Right ventricle myocardium superior (tissue), 1 donor: ENCODE results near the gene NUDT8. TPM values are rescaled to one million over a fixed set of nuclear protein-coding genes. Genes with fewer than 3 reads are reported as not detected.

Source experiments
- ATAC-seq: fragments of 200-7000 bp; cut with Tn5 transposase; one replicate; pipeline ENCODE4 v1.9.1; 2020; ENCODE audit warnings: mild to moderate bottlenecking; ENCODE audit not compliant: poor library complexity
- DNase-seq: peaks from one replicate; pipeline ENCODE4 v3.0.0-alpha.2; 2020
- intact Hi-C: fragments of 100-400 bp; cut with DNase I; formaldehyde crosslinking; loops from one replicate; pipeline ENCODE4 v1.11.2; 2022
- total RNA-seq: library from RNA; stranded (reverse); fragmentation: NEBNext Ultra II Directional; extraction: Animal tissue kit (Norgen Biotek cat#: 25700); gene quantifications from one replicate; pipeline ENCODE4 v1.2.1, GENCODE V29; 2021
- donor health status: DM: no; HTN: yes; CAD: no; lungs with severe emphysema.

NUDT8 gene
- total RNA-seq, 1 donor from 2014 or later, result 110 TPM

GRCh38 chr11:67584881-67585873, 44.6 kb downstream of the NUDT8 start:
- intact Hi-C loops, result no loop called here
- ATAC-seq, result no peak
- no peak for DNase-seq

GRCh38 chr11:67584205-67584880, 45.4 kb downstream of the NUDT8 start:
- intact Hi-C loops, result no loop called here
- DNase-seq, result peak; percentile 86
- ATAC-seq, result peak; percentile 77

GRCh38 chr11:67583247-67584204, 46.2 kb downstream of the NUDT8 start, which contains the start of gene GSTP1:
TSS of gene GSTP1 (plus strand) at chr11:67583812. CDS start at chr11:67583844, 32 bp downstream.
- intact Hi-C loops, result no loop called here
- DNase-seq (peak; percentile 96), ATAC-seq (peak; percentile 98)

- intact Hi-C loops, result no loop called here
- no peak for DNase-seq
- ATAC-seq, result no peak
Observed at GRCh38 chr11:67582011-67582410, 47.7 kb downstream of the NUDT8 start.

GRCh38 chr11:67581469-67581868, 48.3 kb downstream of the NUDT8 start:
- intact Hi-C loops, result no loop called here
- DNase-seq (no peak), ATAC-seq (no peak)

GRCh38 chr11:67577951-67578350, 51.8 kb downstream of the NUDT8 start:
- intact Hi-C loops, result loop anchor here (10.0 kb wide), 1 partner anchor 77 kb away; the partner anchor contains the start of gene ACY3
- DNase-seq, result no peak
- ATAC-seq, result no peak

Other genes starting within 250 kb of the NUDT8 start
- 5.7 TPM for gene RAD9A, start 238.0 kb downstream of the NUDT8 start, total RNA-seq
- 103 TPM for gene PPP1CA, start 228.1 kb downstream of the NUDT8 start, total RNA-seq
- 1.00 TPM for gene TBC1D10C, start 225.9 kb downstream of the NUDT8 start, total RNA-seq
- gene CARNS1, start 214.3 kb downstream of the NUDT8 start, total RNA-seq, result 15.0 TPM
- 24.6 TPM for gene RPS6KB2, start 201.4 kb downstream of the NUDT8 start, total RNA-seq
- gene PTPRCAP, start 192.3 kb downstream of the NUDT8 start, total RNA-seq, result 1.0 TPM
- 27.1 TPM for gene CORO1B, start 186.5 kb downstream of the NUDT8 start, total RNA-seq
- not detected for gene GPR152, start 177.2 kb downstream of the NUDT8 start, total RNA-seq
- gene CABP4, start 174.6 kb downstream of the NUDT8 start, total RNA-seq, result 0.75 TPM
- gene TMEM134, start 160.7 kb downstream of the NUDT8 start, total RNA-seq, result 82.9 TPM
- gene AIP, start 146.9 kb downstream of the NUDT8 start, total RNA-seq, result 50.6 TPM
- 39.0 TPM for gene PITPNM1, start 124.6 kb downstream of the NUDT8 start, total RNA-seq
- 57.8 TPM for gene CDK2AP2, start 121.8 kb downstream of the NUDT8 start, total RNA-seq
- not detected for gene CABP2, start 106.5 kb downstream of the NUDT8 start, total RNA-seq
- gene GSTP1, start 46.1 kb downstream of the NUDT8 start, total RNA-seq, result 361 TPM
- 754 TPM for gene NDUFV1, start 23.0 kb downstream of the NUDT8 start, total RNA-seq
- gene TBX10, start 9.8 kb upstream of the NUDT8 start, total RNA-seq, result 0.51 TPM
- gene ACY3, start 20.8 kb upstream of the NUDT8 start, total RNA-seq, result not detected
- gene ALDH3B2, start 44.7 kb upstream of the NUDT8 start, total RNA-seq, result not detected